ENCODE results near the gene HERC6.

- TF ChIP-seq, protein P1, sequence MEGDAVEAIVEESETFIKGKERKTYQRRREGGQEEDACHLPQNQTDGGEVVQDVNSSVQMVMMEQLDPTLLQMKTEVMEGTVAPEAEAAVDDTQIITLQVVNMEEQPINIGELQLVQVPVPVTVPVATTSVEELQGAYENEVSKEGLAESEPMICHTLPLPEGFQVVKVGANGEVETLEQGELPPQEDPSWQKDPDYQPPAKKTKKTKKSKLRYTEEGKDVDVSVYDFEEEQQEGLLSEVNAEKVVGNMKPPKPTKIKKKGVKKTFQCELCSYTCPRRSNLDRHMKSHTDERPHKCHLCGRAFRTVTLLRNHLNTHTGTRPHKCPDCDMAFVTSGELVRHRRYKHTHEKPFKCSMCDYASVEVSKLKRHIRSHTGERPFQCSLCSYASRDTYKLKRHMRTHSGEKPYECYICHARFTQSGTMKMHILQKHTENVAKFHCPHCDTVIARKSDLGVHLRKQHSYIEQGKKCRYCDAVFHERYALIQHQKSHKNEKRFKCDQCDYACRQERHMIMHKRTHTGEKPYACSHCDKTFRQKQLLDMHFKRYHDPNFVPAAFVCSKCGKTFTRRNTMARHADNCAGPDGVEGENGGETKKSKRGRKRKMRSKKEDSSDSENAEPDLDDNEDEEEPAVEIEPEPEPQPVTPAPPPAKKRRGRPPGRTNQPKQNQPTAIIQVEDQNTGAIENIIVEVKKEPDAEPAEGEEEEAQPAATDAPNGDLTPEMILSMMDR (IDR thresholded peaks at IDR 0.05), result no peak
- no peak for TF ChIP-seq POLR2A (IDR thresholded peaks at IDR 0.05)
Measured at GRCh38 chr4:88441696-88442095, 63.0 kb downstream of the HERC6 start.

Measured in testis (tissue), 2 donors.